Heart right ventricle (tissue), 16 donors: Measurements from ENCODE around the gene MAU2. TPM values are rescaled to one million over a fixed set of nuclear protein-coding genes. Genes with fewer than 3 reads are reported as not detected.
A peak's percentile ranks its signal among the peaks of the same experiment; 100 is the strongest.

Source experiments
- ATAC-seq, 8 donors: fragments of 200-7000 bp; cut with Tn5 transposase; one replicate each; pipeline ENCODE4 v1.9.1; 2020; ENCODE audit warnings: mild to moderate bottlenecking in 8 of 8, moderate library complexity in 8 of 8, moderate number of reproducible peaks in 1 of 8
- DNase-seq, 2 donors: peaks; one replicate each; pipeline ENCODE4 v3.0.0-alpha.2; 2020
- H3K27ac ChIP-seq, 10 donors: fragments of 200-600 bp; sonication (generic) in 2 of 10; one replicate each; pipeline versions ENCODE4 v1.5.0 to v1.8.0; 2020 to 2022; ENCODE audit warnings: mild to moderate bottlenecking in 3 of 10
- H3K27me3 ChIP-seq, 7 donors: fragments of 200-600 bp; one replicate each; pipeline ENCODE4 v1.8.0; 2021 to 2022; ENCODE audit warnings: mild to moderate bottlenecking in 2 of 7
- H3K36me3 ChIP-seq, 9 donors: fragments of 200-600 bp; sonication (generic) in 1 of 9; one replicate each; pipeline versions ENCODE4 v1.5.0 to v1.8.0; 2020 to 2022; ENCODE audit warnings: mild to moderate bottlenecking in 2 of 9
- H3K4me1 ChIP-seq, 9 donors: fragments of 200-600 bp; sonication (generic) in 1 of 9; one replicate each; pipeline versions ENCODE4 v1.5.0 to v1.8.0; 2020 to 2022; ENCODE audit warnings: mild to moderate bottlenecking in 4 of 9
- H3K4me3 ChIP-seq, 10 donors: fragments of 200-600 bp; sonication (generic) in 2 of 10; one replicate each; pipeline versions ENCODE4 v1.5.0 to v1.8.0; 2020 to 2022; ENCODE audit warnings: mild to moderate bottlenecking in 7 of 10, moderate library complexity in 2 of 10
- H3K9me3 ChIP-seq, 11 donors: fragments of 200-600 bp in 10 of 11; sonication (generic) in 2 of 11; one replicate each; pipeline versions ENCODE4 v1.5.0 to v1.8.0; 2013 to 2022; ENCODE audit warnings: mild to moderate bottlenecking in 2 of 11, control low read depth in 1 of 11, moderate library complexity in 1 of 11
- CTCF ChIP-seq, 9 donors: fragments of 200-600 bp; sonication (generic) in 2 of 9; IDR thresholded peaks; one replicate each; pipeline versions ENCODE4 v1.5.0 to v1.8.0; 2021 to 2022; ENCODE audit warnings: antibody characterized with exemption in 9 of 9, mild to moderate bottlenecking in 5 of 9, moderate library complexity in 1 of 9
- WGBS, 2 donors: extraction: QIAGEN DNeasy Blood & Tissue Kit; methylation state at CpG; one replicate each; pipeline ENCODE4 v1.1.7; 2013; ENCODE audit warnings: inconsistent platforms in 1 of 2; 5-methylcytosine and 5-hydroxymethylcytosine counted together
- intact Hi-C, 10 donors: fragments of 100-400 bp; cut with DNase I; formaldehyde crosslinking; loops; one replicate each; pipeline versions ENCODE4 v1.11.1 to v1.14.2; 2022
- polyA plus RNA-seq, 2 donors: library from polyadenylated mRNA; stranded (reverse); fragments of 200-250 nt; gene quantifications; one replicate each; pipeline ENCODE4 v1.2.3, GENCODE V29; 2013
- total RNA-seq, 10 donors: library from RNA; stranded (reverse); fragmentation: NEBNext Ultra II Directional in 3 of 10; extraction: Animal tissue kit (Norgen Biotek cat#: 25700) in 3 of 10; gene quantifications; one replicate each; pipeline versions ENCODE4 v1.2.1 to v1.2.4, GENCODE V29; 2021 to 2023
- donor health status: Arrhythmogenic right ventricular cardiomyopathy.
- donor health status: ischemic (EF 13 %, LVEDD 7.1; RV severe dilation, severe dysfunction).
- donor health status: healthy with polysubstance abuse.
- donor health status: DM: no; HTN: yes; CAD: no.
- donor health status: DM: no; HTN: no; CAD: no.
- donor health status: ischemic (EF 25% LVEDD 6.9; RV normal size, moderate dysfunction).
- donor health status: ischemic (EF 25% LVEDD 5.7; RV mildly dilated, moderate dysfunction).
- donor health status: healthy.
- donor health status: DM: yes; HTN: yes; CAD: no.
- donor health status: Ischemic cardiomyopathy.
- donor health status: ischemic (EF 35%, LVEDD 5.7; RV mildly dilated, moderate dysfunction).
- donor health status: nonischemic (EF 11% LVEDD 7.7; RV severe dilation, severe dysfunction).
- donor health status: DM: yes; HTN: yes; CAD: no.
- donor health status: PGD.
- donor health status: ischemic (EF 29% LVEDD 5.4; RV normal size, mild dysfunction).
- donor health status: nonischemic (EF 23%, LVEDD 6.1; RV moderate dilation, normal function).

MAU2 gene
- total and polyA plus RNA-seq, 12 donors, result 11.2 to 48.6 (median 36.7) TPM

DNA sequence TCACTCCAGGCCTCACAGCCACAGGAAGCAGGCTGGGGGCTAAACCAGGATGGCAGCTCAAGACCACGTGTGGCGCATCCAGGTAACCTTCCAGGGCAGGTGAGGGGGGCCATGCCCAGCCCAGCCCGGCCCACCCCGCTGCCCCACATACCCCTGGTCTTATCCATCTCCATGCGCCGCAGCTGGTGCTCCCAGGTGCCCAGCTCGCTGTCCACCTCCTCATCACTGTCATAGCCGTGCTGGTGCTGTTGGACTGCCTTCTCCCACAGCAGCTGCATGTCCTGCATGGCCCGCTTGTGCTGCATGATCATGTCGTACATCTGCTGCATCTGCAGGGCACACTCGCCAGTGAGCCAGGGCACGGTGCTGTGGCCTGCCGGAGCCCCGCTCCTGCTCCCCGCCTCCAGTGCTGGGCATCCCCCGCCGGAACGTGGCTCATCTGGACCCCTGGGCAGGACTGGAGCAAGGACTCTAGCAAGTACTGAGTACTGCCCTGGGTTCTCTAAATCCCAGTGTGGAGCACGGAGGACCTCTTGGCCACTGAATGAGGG, 41.5 kb upstream of the MAU2 start:
- no peak overlapping the region for H3K4me3 ChIP-seq
- H3K4me1 ChIP-seq, result no peaks in the 10 kb centered on the region
- TF ChIP-seq CTCF (IDR thresholded peaks at IDR 0.05), result no peak
- ATAC-seq, result no peak
- peaks cover 0 to 96% (median 51%) of the 10 kb centered on the region in 9 donors for H3K36me3 ChIP-seq
- H3K27me3 ChIP-seq, result peaks cover 0 to 2% (median 0%) of the 10 kb centered on the region in 7 donors
- no peaks in the 10 kb centered on the region for H3K9me3 ChIP-seq
- WGBS, 2 donors, result 95 to 96% methylated on average over 19 of the region's 19 CpGs
- DNase-seq, result no peak
- intact Hi-C loops, result no loop called here
- no peak overlapping the region for H3K27ac ChIP-seq

- Histone ChIP-seq H3K27me3 (no peaks in the 10 kb centered on the region), H3K4me1 (no peaks in the 10 kb centered on the region), H3K9me3 (no peaks in the 10 kb centered on the region), H3K27ac (no peak overlapping the region), H3K4me3 (no peak overlapping the region), H3K36me3 (peaks cover 0 to 99% (median 51%) of the 10 kb centered on the region in 9 donors)
- intact Hi-C loops, result no loop called here
- WGBS, 2 donors, result 94 to 96% methylated on average over 16 of the region's 16 CpGs
- no peak for TF ChIP-seq CTCF (IDR thresholded peaks at IDR 0.05)
- ATAC-seq (no peak), DNase-seq (no peak)
Measured at GRCh38 chr19:19279853-19280252, 40.8 kb upstream of the MAU2 start.

GRCh38 chr19:19280561-19280960, 40.1 kb upstream of the MAU2 start:
- no peaks in the 10 kb centered on the region for H3K4me1 ChIP-seq
- intact Hi-C loops, result no loop called here
- H3K27ac ChIP-seq, result no peak overlapping the region
- ATAC-seq, result peak in 2 of 8 donors; percentile 14 to 16
- no peak overlapping the region for H3K4me3 ChIP-seq
- DNase-seq, result no peak
- H3K9me3 ChIP-seq, result no peaks in the 10 kb centered on the region
- 91 to 92% methylated on average over 16 of the region's 16 CpGs for WGBS, 2 donors
- no peak for TF ChIP-seq CTCF (IDR thresholded peaks at IDR 0.05)
- peaks cover 0 to 100% (median 51%) of the 10 kb centered on the region in 9 donors for H3K36me3 ChIP-seq
- H3K27me3 ChIP-seq, result no peaks in the 10 kb centered on the region

GRCh38 chr19:19285686-19286085, 34.9 kb upstream of the MAU2 start:
- H3K9me3 ChIP-seq, result no peaks in the 10 kb centered on the region
- H3K27me3 ChIP-seq, result no peaks in the 10 kb centered on the region
- H3K36me3 ChIP-seq, result peaks cover 0 to 100% (median 38%) of the 10 kb centered on the region in 9 donors
- WGBS, 2 donors, result 95% methylated on average over 10 of the region's 10 CpGs
- DNase-seq (no peak), ATAC-seq (no peak)
- intact Hi-C loops, result no loop called here
- H3K27ac ChIP-seq, result no peak overlapping the region
- no peaks in the 10 kb centered on the region for H3K4me1 ChIP-seq
- no peak overlapping the region for H3K4me3 ChIP-seq
- TF ChIP-seq CTCF (IDR thresholded peaks at IDR 0.05), result no peak
